HCT116 (cell line): Measurements from ENCODE around the gene METTL18. TPM values are rescaled to one million over a fixed set of nuclear protein-coding genes. Genes with fewer than 3 reads are reported as not detected.

Experiments
- ATAC-seq: fragments of 200-7000 bp; cut with Tn5 transposase; 2 replicates; pipeline ENCODE4 v1.9.1; 2020; ENCODE audit warnings: mild to moderate bottlenecking, moderate library complexity
- BruUV-seq: library from RNA; stranded (reverse); fragments of 400-500 nt; replicated peaks from 2 replicates; lab custom pipeline; 2021; lab: Mats Ljungman, UMichigan
- CTCF ChIA-PET: fragments of 300-600 bp; sonication (Branson Sonifier 250); formaldehyde crosslinking; loops from one replicate; lab custom pipeline; 2021; ENCODE audit warnings: antibody characterized with exemption; lab: Charles Lee
- POLR2A ChIA-PET: fragments of 300-600, 350-600 bp; sonication (Branson Sonifier 250); formaldehyde crosslinking; loops from one replicate; lab custom pipeline; 2021; ENCODE audit warnings: antibody characterized with exemption; lab: Charles Lee
- RAD21 ChIA-PET, 2 experiments: fragments of 300-600 bp; sonication (Branson Sonifier 250); formaldehyde crosslinking; loops; one replicate each; lab custom pipeline; 2023; ENCODE audit warnings: low total read pairs in 2 of 2; ENCODE audit not compliant: uncharacterized antibody in 2 of 2, unreplicated experiment in 2 of 2, low non-redundant PET in 1 of 2; lab: Charles Lee
- DNase-seq: peaks from one replicate; pipeline ENCODE4 v3.0.0-alpha.2; 2010; ENCODE audit warnings: low read depth, low spot score
- H2AFZ ChIP-seq: fragments of 200-600 bp; shearing (Covaris generic), sonication (generic); 2 replicates; pipeline ENCODE4 v1.6.1; 2017; ENCODE audit warnings: low read depth, mixed run types, mixed read lengths, antibody characterized with exemption, low read length; ENCODE audit not compliant: poor library complexity, severe bottlenecking
- H3K27ac ChIP-seq: 2 replicates; pipeline ENCODE4 v1.5.1; 2012; ENCODE audit warnings: low read depth, low read length
- H3K27me3 ChIP-seq: fragments of 200-600 bp; sonication (generic); 2 replicates; pipeline ENCODE4 v1.6.1; 2016; ENCODE audit warnings: mixed run types, low read length, mixed read lengths; ENCODE audit not compliant: insufficient read depth
- H3K36me3 ChIP-seq, 2 experiments: fragments of 200-500 bp in 1 of 2; fragments of 200-600 bp in 1 of 2; sonication (Bioruptor generic) in 1 of 2; sonication (generic) in 1 of 2; 2 replicates each; pipeline versions ENCODE4 v1.5.1 to v1.6.1; 2014 to 2016; ENCODE audit warnings: low read length in 2 of 2, inconsistent platforms in 1 of 2, mixed read lengths in 1 of 2, mixed run types in 1 of 2; ENCODE audit not compliant: insufficient read depth in 2 of 2, control insufficient read depth in 1 of 2
- H3K4me1 ChIP-seq, 2 experiments: fragments of 200-600 bp in 1 of 2; sonication (generic) in 1 of 2; 2 replicates each; pipeline versions ENCODE4 v1.5.1 to v1.6.1; 2012 to 2017; ENCODE audit warnings: low read length in 2 of 2, inconsistent platforms in 1 of 2, mild to moderate bottlenecking in 1 of 2, mixed read lengths in 1 of 2, mixed run types in 1 of 2, moderate library complexity in 1 of 2; ENCODE audit not compliant: insufficient read depth in 2 of 2, control insufficient read depth in 1 of 2
- H3K4me2 ChIP-seq: fragments of 200-600 bp; sonication (generic); 2 replicates; pipeline ENCODE4 v1.6.1; 2017; ENCODE audit warnings: mixed run types, low read length, mixed read lengths
- H3K4me3 ChIP-seq, 2 experiments: fragments of 200-600 bp in 1 of 2; sonication (generic) in 1 of 2; replicated peaks in 1 of 2; 2 replicates each; pipeline ENCODE4 v1.5.1; 2011 to 2016; ENCODE audit warnings: low read length in 2 of 2, control low read depth in 1 of 2, low read depth in 1 of 2, mild to moderate bottlenecking in 1 of 2, mixed read lengths in 1 of 2, mixed run types in 1 of 2
- H3K79me2 ChIP-seq: fragments of 200-600 bp; sonication (generic); 2 replicates; pipeline ENCODE4 v1.6.1; 2017; ENCODE audit warnings: mild to moderate bottlenecking, mixed run types, low read length, moderate library complexity, mixed read lengths; ENCODE audit not compliant: insufficient read depth
- H3K9ac ChIP-seq: fragments of 200-600 bp; sonication (generic); 2 replicates; pipeline ENCODE4 v1.6.1; 2016; ENCODE audit warnings: low read length, mixed read lengths
- H3K9me2 ChIP-seq: fragments of 200-600 bp; sonication (generic), shearing (Covaris generic); 2 replicates; pipeline ENCODE4 v1.6.1; 2017; ENCODE audit warnings: mixed run types, mild to moderate bottlenecking, moderate library complexity; ENCODE audit not compliant: insufficient read depth
- H3K9me3 ChIP-seq, 2 experiments: fragments of 200-500 bp in 1 of 2; fragments of 200-600 bp in 1 of 2; sonication (Bioruptor generic) in 1 of 2; sonication (generic) in 1 of 2; 2 replicates each; pipeline ENCODE4 v1.6.1; 2014 to 2017; ENCODE audit warnings: low read length in 2 of 2, mixed read lengths in 2 of 2, inconsistent platforms in 1 of 2, low read depth in 1 of 2, mild to moderate bottlenecking in 1 of 2, mixed run types in 1 of 2, moderate library complexity in 1 of 2; ENCODE audit not compliant: control insufficient read depth in 1 of 2, insufficient read depth in 1 of 2
- H4K20me1 ChIP-seq: fragments of 200-600 bp; sonication (generic), shearing (Covaris generic); 2 replicates; pipeline ENCODE4 v1.6.1; 2017; ENCODE audit warnings: mixed run types, mild to moderate bottlenecking, moderate library complexity; ENCODE audit not compliant: insufficient read depth
- CBX3 ChIP-seq: IDR thresholded peaks from 2 replicates; pipeline ENCODE4 v1.6.1; 2012; ENCODE audit warnings: low read depth
- CEBPB ChIP-seq: IDR thresholded peaks from 2 replicates; pipeline ENCODE4 v1.6.1; 2012; ENCODE audit warnings: low read depth
- EGR1 ChIP-seq: IDR thresholded peaks from 2 replicates; pipeline ENCODE4 v1.6.1; 2012; ENCODE audit warnings: low read depth
- EZH2 ChIP-seq: fragments of 200-600 bp; sonication (generic); IDR thresholded peaks from 2 replicates; pipeline ENCODE4 v1.6.1; 2017; ENCODE audit warnings: antibody characterized with exemption, mixed run types
- EZH2phosphoT487 ChIP-seq: fragments of 200-600 bp; IDR thresholded peaks from 2 replicates; pipeline ENCODE4 v1.6.1; 2018; ENCODE audit warnings: antibody characterized with exemption, borderline replicate concordance
- FOSL1 ChIP-seq: IDR thresholded peaks from 2 replicates; pipeline ENCODE4 v1.6.1; 2012; ENCODE audit warnings: low read depth
- JUND ChIP-seq: IDR thresholded peaks from 2 replicates; pipeline ENCODE4 v1.6.1; 2012
- POLR2A ChIP-seq: IDR thresholded peaks from 2 replicates; pipeline ENCODE4 v1.7.0; 2011; ENCODE audit warnings: borderline replicate concordance; ENCODE audit not compliant: insufficient read depth, insufficient read length; ENCODE audit errors: extremely low read depth
- POLR2AphosphoS5 ChIP-seq: IDR thresholded peaks from 2 replicates; pipeline ENCODE4 v1.6.1; 2011; ENCODE audit warnings: mild to moderate bottlenecking, low read depth, low read length, moderate library complexity
- RAD21 ChIP-seq: IDR thresholded peaks from 2 replicates; pipeline ENCODE4 v1.6.1; 2012; ENCODE audit warnings: low read depth, mild to moderate bottlenecking
- SIN3A ChIP-seq: IDR thresholded peaks from 2 replicates; pipeline ENCODE4 v1.6.1; 2012; ENCODE audit warnings: low read depth
- SP1 ChIP-seq: IDR thresholded peaks from 2 replicates; pipeline ENCODE4 v1.6.1; 2012; ENCODE audit warnings: low read depth
- SRF ChIP-seq: IDR thresholded peaks from 2 replicates; pipeline ENCODE4 v1.6.1; 2012; ENCODE audit warnings: low read depth
- ZFX ChIP-seq: fragments of 450-650 bp; IDR thresholded peaks from 2 replicates; pipeline ENCODE4 v1.6.1; 2017
- ZNF274 ChIP-seq: fragments of 200-500 bp; sonication (Bioruptor generic); IDR thresholded peaks from 2 replicates; pipeline ENCODE4 v1.6.1; 2014; ENCODE audit warnings: mild to moderate bottlenecking, low read depth, low read length, inconsistent platforms
- intact Hi-C: fragments of 100-400 bp; cut with micrococcal nuclease; formaldehyde crosslinking; loops from 2 replicates; pipeline ENCODE4 v1.10.0; 2022
- total RNA-seq: library from RNA; stranded (reverse); gene quantifications from one replicate; pipeline ENCODE4 v1.2.1, GENCODE V29; 2021; ENCODE audit not compliant: unreplicated experiment
- TF ChIP-seq, protein P1 (sequence below): IDR thresholded peaks from 2 replicates; pipeline ENCODE4 v1.6.1; 2012; ENCODE audit warnings: low read depth
- TF ChIP-seq, protein P2 (sequence below): IDR thresholded peaks from 2 replicates; pipeline ENCODE4 v1.6.1; 2011; ENCODE audit warnings: mild to moderate bottlenecking, low read length, moderate library complexity; ENCODE audit not compliant: insufficient replicate concordance; ENCODE audit errors: extremely low read depth

Gene METTL18
- total RNA-seq, 1 experiment from 2014 or later, result 7.4 TPM

DNA sequence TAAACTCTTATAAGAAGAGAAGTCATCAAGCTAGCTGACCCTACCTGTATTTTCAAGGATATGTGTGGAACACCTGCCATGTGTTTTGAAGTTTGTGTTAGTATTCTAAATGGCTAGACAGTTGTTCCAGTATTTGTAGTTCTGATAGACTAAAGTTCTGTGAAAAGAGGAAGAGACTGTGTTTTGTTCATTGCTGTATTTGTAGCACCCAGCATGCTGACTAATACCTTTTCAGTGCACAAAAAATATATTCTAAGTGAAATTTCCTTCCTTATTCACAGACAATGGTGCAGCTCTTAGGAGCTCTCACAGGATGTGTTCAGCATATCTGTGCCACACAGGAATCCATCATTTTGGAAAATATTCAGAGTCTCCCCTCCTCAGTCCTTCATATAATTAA is 8.2 kb upstream of the METTL18 start:
- Histone ChIP-seq H3K27me3 (no peaks in the 10 kb centered on the region), H3K4me1 (no peaks in the 10 kb centered on the region), H3K4me2 (no peak overlapping the region), H2AFZ (no peak overlapping the region), H3K36me3 (peaks cover 21 to 23% of the 10 kb centered on the region in 2 experiments; a peak in 2 of 4 replicates), H3K9me2 (no peaks in the 10 kb centered on the region), H3K27ac (no peak overlapping the region), H3K79me2 (peaks cover 22% of the 10 kb centered on the region), H3K4me3 (no peak overlapping the region), H3K9me3 (no peaks in the 10 kb centered on the region), H3K9ac (no peak overlapping the region), H4K20me1 (no peaks in the 10 kb centered on the region)
- ChIA-PET CTCF (interaction anchor here (1.9 kb wide), 1 partner anchor 91 kb away, joined by 8 read pairs; no protein-coding TSS in a partner anchor), RAD21 (no interaction called here), POLR2A (no interaction called here)
- ATAC-seq (no peak), DNase-seq (no peak)
- BruUV-seq, result no TSS peak
- TF ChIP-seq CEBPB (no peak), FOSL1 (no peak), RAD21 (no peak), EZH2phosphoT487 (no peak), EZH2 (no peak), SP1 (no peak), ZFX (no peak)
- intact Hi-C loops, result loop anchor here (10.0 kb wide), 1 partner anchor 1082 kb away; no protein-coding TSS in a partner anchor

DNA sequence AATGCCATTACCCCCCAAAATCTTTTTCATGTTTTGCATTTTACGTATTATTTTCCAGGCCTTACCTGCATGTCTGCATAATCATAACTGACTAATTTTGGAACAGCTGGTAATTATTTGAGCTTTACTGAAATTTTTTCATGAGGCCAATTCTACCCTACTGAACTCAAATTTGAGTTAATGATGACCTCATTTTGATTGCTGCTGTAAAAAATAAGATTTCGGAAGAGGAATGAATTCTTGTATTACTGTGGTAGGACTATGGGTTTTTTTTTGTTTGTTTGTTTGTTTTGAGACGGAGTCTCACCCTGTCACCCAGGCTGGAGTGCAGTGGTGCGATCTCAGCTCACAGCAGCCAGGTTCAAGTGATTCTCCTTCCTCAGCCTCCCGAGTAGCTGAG is 2.6 kb upstream of the METTL18 start:
- H3K4me1 ChIP-seq, result peaks cover 4 to 12% of the 10 kb centered on the region in 2 experiments; a peak in 3 of 4 replicates
- no peak overlapping the region for H3K27ac ChIP-seq
- H3K36me3 ChIP-seq, result peaks cover 0 to 7% of the 10 kb centered on the region in 2 experiments; a peak in 1 of 4 replicates
- ChIA-PET POLR2A (no interaction called here), RAD21 (no interaction called here), CTCF (interaction anchor here (1.1 kb wide), 1 partner anchor 12 kb away, joined by 3 read pairs; no protein-coding TSS in a partner anchor)
- intact Hi-C loops, result no loop called here
- H2AFZ ChIP-seq, result no peak overlapping the region
- H3K9me2 ChIP-seq, result no peaks in the 10 kb centered on the region
- no peak for ATAC-seq
- BruUV-seq, result no TSS peak
- H3K4me3 ChIP-seq, result no peak overlapping the region
- DNase-seq, result no peak
- H3K9ac ChIP-seq, result no peak overlapping the region
- H3K4me2 ChIP-seq, result no peak overlapping the region
- H3K27me3 ChIP-seq, result no peaks in the 10 kb centered on the region
- H3K79me2 ChIP-seq, result peaks cover 57% of the 10 kb centered on the region
- H3K9me3 ChIP-seq, result no peaks in the 10 kb centered on the region
- no peaks in the 10 kb centered on the region for H4K20me1 ChIP-seq
- TF ChIP-seq EZH2phosphoT487 (no peak), SP1 (no peak), RAD21 (no peak), EGR1 (no peak), FOSL1 (no peak), JUND (no peak), CEBPB (no peak), SRF (no peak), POLR2AphosphoS5 (no peak), POLR2A (no peak), ZFX (no peak), SIN3A (no peak), ZNF274 (no peak), CBX3 (no peak)
- TF ChIP-seq, protein P1, sequence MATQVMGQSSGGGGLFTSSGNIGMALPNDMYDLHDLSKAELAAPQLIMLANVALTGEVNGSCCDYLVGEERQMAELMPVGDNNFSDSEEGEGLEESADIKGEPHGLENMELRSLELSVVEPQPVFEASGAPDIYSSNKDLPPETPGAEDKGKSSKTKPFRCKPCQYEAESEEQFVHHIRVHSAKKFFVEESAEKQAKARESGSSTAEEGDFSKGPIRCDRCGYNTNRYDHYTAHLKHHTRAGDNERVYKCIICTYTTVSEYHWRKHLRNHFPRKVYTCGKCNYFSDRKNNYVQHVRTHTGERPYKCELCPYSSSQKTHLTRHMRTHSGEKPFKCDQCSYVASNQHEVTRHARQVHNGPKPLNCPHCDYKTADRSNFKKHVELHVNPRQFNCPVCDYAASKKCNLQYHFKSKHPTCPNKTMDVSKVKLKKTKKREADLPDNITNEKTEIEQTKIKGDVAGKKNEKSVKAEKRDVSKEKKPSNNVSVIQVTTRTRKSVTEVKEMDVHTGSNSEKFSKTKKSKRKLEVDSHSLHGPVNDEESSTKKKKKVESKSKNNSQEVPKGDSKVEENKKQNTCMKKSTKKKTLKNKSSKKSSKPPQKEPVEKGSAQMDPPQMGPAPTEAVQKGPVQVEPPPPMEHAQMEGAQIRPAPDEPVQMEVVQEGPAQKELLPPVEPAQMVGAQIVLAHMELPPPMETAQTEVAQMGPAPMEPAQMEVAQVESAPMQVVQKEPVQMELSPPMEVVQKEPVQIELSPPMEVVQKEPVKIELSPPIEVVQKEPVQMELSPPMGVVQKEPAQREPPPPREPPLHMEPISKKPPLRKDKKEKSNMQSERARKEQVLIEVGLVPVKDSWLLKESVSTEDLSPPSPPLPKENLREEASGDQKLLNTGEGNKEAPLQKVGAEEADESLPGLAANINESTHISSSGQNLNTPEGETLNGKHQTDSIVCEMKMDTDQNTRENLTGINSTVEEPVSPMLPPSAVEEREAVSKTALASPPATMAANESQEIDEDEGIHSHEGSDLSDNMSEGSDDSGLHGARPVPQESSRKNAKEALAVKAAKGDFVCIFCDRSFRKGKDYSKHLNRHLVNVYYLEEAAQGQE, result no peak
- TF ChIP-seq, protein P2, sequence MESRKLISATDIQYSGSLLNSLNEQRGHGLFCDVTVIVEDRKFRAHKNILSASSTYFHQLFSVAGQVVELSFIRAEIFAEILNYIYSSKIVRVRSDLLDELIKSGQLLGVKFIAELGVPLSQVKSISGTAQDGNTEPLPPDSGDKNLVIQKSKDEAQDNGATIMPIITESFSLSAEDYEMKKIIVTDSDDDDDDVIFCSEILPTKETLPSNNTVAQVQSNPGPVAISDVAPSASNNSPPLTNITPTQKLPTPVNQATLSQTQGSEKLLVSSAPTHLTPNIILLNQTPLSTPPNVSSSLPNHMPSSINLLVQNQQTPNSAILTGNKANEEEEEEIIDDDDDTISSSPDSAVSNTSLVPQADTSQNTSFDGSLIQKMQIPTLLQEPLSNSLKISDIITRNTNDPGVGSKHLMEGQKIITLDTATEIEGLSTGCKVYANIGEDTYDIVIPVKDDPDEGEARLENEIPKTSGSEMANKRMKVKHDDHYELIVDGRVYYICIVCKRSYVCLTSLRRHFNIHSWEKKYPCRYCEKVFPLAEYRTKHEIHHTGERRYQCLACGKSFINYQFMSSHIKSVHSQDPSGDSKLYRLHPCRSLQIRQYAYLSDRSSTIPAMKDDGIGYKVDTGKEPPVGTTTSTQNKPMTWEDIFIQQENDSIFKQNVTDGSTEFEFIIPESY, result no peak
